ENCODE measurements around the gene UBE2V1.
A peak's percentile ranks its signal among the peaks of the same experiment; 100 is the strongest.

Gene UBE2V1

GRCh38 chr20:50037123-50037522, 75.8 kb downstream of the UBE2V1 start:
- H3K9me3 ChIP-seq (ENCODE audit: control insufficient read depth, low read length): no peaks in the 10 kb centered on the region
- H3K4ac ChIP-seq (ENCODE audit: low read depth in 1 of 2, low read length in 2 of 2): no peak overlapping the region
- H4K91ac ChIP-seq (ENCODE audit: low read length): peak overlapping the region; percentile 4
- peak overlapping the region; percentile 20 for H2BK15ac ChIP-seq (ENCODE audit: low read depth, poor library complexity, severe bottlenecking)
- no peak overlapping the region for H3K4me3 ChIP-seq (ENCODE audit: insufficient read depth in 1 of 2, low read depth in 1 of 2, low read length in 2 of 2)
- peaks cover 8 to 17% of the 10 kb centered on the region in 2 experiments for H3K27me3 ChIP-seq (ENCODE audit: control insufficient read depth in 1 of 2, insufficient read depth in 1 of 2, low read length in 2 of 2)
- H3K4me2 ChIP-seq (ENCODE audit: low read length, poor library complexity, severe bottlenecking): no peak overlapping the region
- no peak overlapping the region for H3K23ac ChIP-seq (ENCODE audit: low read length in 2 of 2)
- H4K8ac ChIP-seq (ENCODE audit: low read length): no peak overlapping the region
- H2AFZ ChIP-seq (ENCODE audit: low read depth, low read length): no peak overlapping the region
- H3K9ac ChIP-seq (ENCODE audit: low read length): no peak overlapping the region
- H2AK5ac ChIP-seq (ENCODE audit: low read length, severe bottlenecking): no peak overlapping the region
- H3K4me1 ChIP-seq (ENCODE audit: control insufficient read depth, insufficient read depth, low read depth, low read length): peaks cover 13% of the 10 kb centered on the region
- DNase-seq: no peak
- H3K79me1 ChIP-seq (replicated peaks; ENCODE audit: low read length, poor library complexity, severe bottlenecking): no peaks in the 10 kb centered on the region
- no peak overlapping the region for H3K27ac ChIP-seq (ENCODE audit: low read length, poor library complexity, severe bottlenecking)
- 88% methylated on average over 3 of the region's 3 CpGs for WGBS
- H3K36me3 ChIP-seq (ENCODE audit: control insufficient read depth in 1 of 2, insufficient read depth in 2 of 2, low read depth in 1 of 2, low read length in 2 of 2): no peaks in the 10 kb centered on the region
- peak overlapping the region in 1 of 2 experiments; percentile 9 for H2BK12ac ChIP-seq (ENCODE audit: low read length in 2 of 2)
- H3K14ac ChIP-seq (ENCODE audit: low read length in 2 of 2): peak overlapping the region in 1 of 2 experiments; percentile 58
- no peak overlapping the region for H3K18ac ChIP-seq (ENCODE audit: low read depth in 1 of 2, low read length in 2 of 2)
- H2BK5ac ChIP-seq (ENCODE audit: low read depth, low read length, poor library complexity, severe bottlenecking): no peak overlapping the region
- H2BK120ac ChIP-seq (ENCODE audit: low read depth, low read length): no peak overlapping the region

GRCh38 chr20:50036703-50037102, 76.2 kb downstream of the UBE2V1 start:
- H2AFZ ChIP-seq (ENCODE audit: low read depth, low read length): no peak overlapping the region
- H3K4me2 ChIP-seq (ENCODE audit: low read length, poor library complexity, severe bottlenecking): no peak overlapping the region
- H3K36me3 ChIP-seq (ENCODE audit: control insufficient read depth in 1 of 2, insufficient read depth in 2 of 2, low read depth in 1 of 2, low read length in 2 of 2): no peaks in the 10 kb centered on the region
- H2BK15ac ChIP-seq (ENCODE audit: low read depth, poor library complexity, severe bottlenecking): peak overlapping the region; percentile 20
- H2AK5ac ChIP-seq (ENCODE audit: low read length, severe bottlenecking): no peak overlapping the region
- H3K79me1 ChIP-seq (replicated peaks; ENCODE audit: low read length, poor library complexity, severe bottlenecking): no peaks in the 10 kb centered on the region
- 68% methylated on average over 3 of the region's 3 CpGs for WGBS
- no peak overlapping the region for H4K91ac ChIP-seq (ENCODE audit: low read length)
- no peak overlapping the region for H3K14ac ChIP-seq (ENCODE audit: low read length in 2 of 2)
- peaks cover 13% of the 10 kb centered on the region for H3K4me1 ChIP-seq (ENCODE audit: control insufficient read depth, insufficient read depth, low read depth, low read length)
- DNase-seq: no peak
- H2BK12ac ChIP-seq (ENCODE audit: low read length in 2 of 2): no peak overlapping the region
- H3K4ac ChIP-seq (ENCODE audit: low read depth in 1 of 2, low read length in 2 of 2): no peak overlapping the region
- no peak overlapping the region for H2BK120ac ChIP-seq (ENCODE audit: low read depth, low read length)
- peaks cover 8 to 17% of the 10 kb centered on the region in 2 experiments for H3K27me3 ChIP-seq (ENCODE audit: control insufficient read depth in 1 of 2, insufficient read depth in 1 of 2, low read length in 2 of 2)
- H4K8ac ChIP-seq (ENCODE audit: low read length): no peak overlapping the region
- H3K9me3 ChIP-seq (ENCODE audit: control insufficient read depth, low read length): no peaks in the 10 kb centered on the region
- H3K18ac ChIP-seq (ENCODE audit: low read depth in 1 of 2, low read length in 2 of 2): no peak overlapping the region
- no peak overlapping the region for H3K23ac ChIP-seq (ENCODE audit: low read length in 2 of 2)
- H3K9ac ChIP-seq (ENCODE audit: low read length): no peak overlapping the region
- H3K27ac ChIP-seq (ENCODE audit: low read length, poor library complexity, severe bottlenecking): no peak overlapping the region
- H3K4me3 ChIP-seq (ENCODE audit: insufficient read depth in 1 of 2, low read depth in 1 of 2, low read length in 2 of 2): no peak overlapping the region
- H2BK5ac ChIP-seq (ENCODE audit: low read depth, low read length, poor library complexity, severe bottlenecking): no peak overlapping the region

GRCh38 chr20:50034567-50035180, 78.3 kb downstream of the UBE2V1 start:
- H3K18ac ChIP-seq (ENCODE audit: low read depth in 1 of 2, low read length in 2 of 2): peak overlapping the region; percentile 83 to 85

GRCh38 chr20:50032955-50033666, 79.8 kb downstream of the UBE2V1 start:
- 95% methylated on average over 8 of the region's 9 CpGs for WGBS
- no peak overlapping the region for H3K23ac ChIP-seq (ENCODE audit: low read length in 2 of 2)
- peaks cover 33% of the 10 kb centered on the region for H3K4me1 ChIP-seq (ENCODE audit: control insufficient read depth, insufficient read depth, low read depth, low read length)
- peaks cover 7% of the 10 kb centered on the region for H3K9me3 ChIP-seq (ENCODE audit: control insufficient read depth, low read length)
- peak overlapping the region in 1 of 2 experiments; percentile 84 for H3K14ac ChIP-seq (ENCODE audit: low read length in 2 of 2)
- DNase-seq: no peak
- H4K8ac ChIP-seq (ENCODE audit: low read length): peak overlapping the region; percentile 82
- no peaks in the 10 kb centered on the region for H3K36me3 ChIP-seq (ENCODE audit: control insufficient read depth in 1 of 2, insufficient read depth in 2 of 2, low read depth in 1 of 2, low read length in 2 of 2)
- peak overlapping the region; percentile 52 to 75 for H3K4ac ChIP-seq (ENCODE audit: low read depth in 1 of 2, low read length in 2 of 2)
- H2BK5ac ChIP-seq (ENCODE audit: low read depth, low read length, poor library complexity, severe bottlenecking): no peak overlapping the region
- peak overlapping the region; percentile 77 to 88 for H3K18ac ChIP-seq (ENCODE audit: low read depth in 1 of 2, low read length in 2 of 2)
- H2AK5ac ChIP-seq (ENCODE audit: low read length, severe bottlenecking): peak overlapping the region; percentile 62
- peak overlapping the region; percentile 54 for H2BK120ac ChIP-seq (ENCODE audit: low read depth, low read length)
- no peak overlapping the region for H2BK15ac ChIP-seq (ENCODE audit: low read depth, poor library complexity, severe bottlenecking)
- no peak overlapping the region for H2AFZ ChIP-seq (ENCODE audit: low read depth, low read length)
- no peaks in the 10 kb centered on the region for H3K79me1 ChIP-seq (replicated peaks; ENCODE audit: low read length, poor library complexity, severe bottlenecking)
- H4K91ac ChIP-seq (ENCODE audit: low read length): peak overlapping the region; percentile 80
- H3K27ac ChIP-seq (ENCODE audit: low read length, poor library complexity, severe bottlenecking): no peak overlapping the region
- H2BK12ac ChIP-seq (ENCODE audit: low read length in 2 of 2): peak overlapping the region; percentile 85 to 94
- peak overlapping the region; percentile 59 for H3K9ac ChIP-seq (ENCODE audit: low read length)
- H3K4me2 ChIP-seq (ENCODE audit: low read length, poor library complexity, severe bottlenecking): no peak overlapping the region
- no peak overlapping the region for H3K4me3 ChIP-seq (ENCODE audit: insufficient read depth in 1 of 2, low read depth in 1 of 2, low read length in 2 of 2)
- peaks cover 8 to 12% of the 10 kb centered on the region in 2 experiments for H3K27me3 ChIP-seq (ENCODE audit: control insufficient read depth in 1 of 2, insufficient read depth in 1 of 2, low read length in 2 of 2)

More at GRCh38 chr20:50034567-50035180, 78.3 kb downstream of the UBE2V1 start:
- H3K23ac ChIP-seq (ENCODE audit: low read length in 2 of 2): no peak overlapping the region
- peak overlapping the region; percentile 88 to 95 for H2BK12ac ChIP-seq (ENCODE audit: low read length in 2 of 2)
- no peaks in the 10 kb centered on the region for H3K79me1 ChIP-seq (replicated peaks; ENCODE audit: low read length, poor library complexity, severe bottlenecking)
- peak overlapping the region in 1 of 2 experiments; percentile 62 for H3K14ac ChIP-seq (ENCODE audit: low read length in 2 of 2)
- H2AFZ ChIP-seq (ENCODE audit: low read depth, low read length): no peak overlapping the region
- DNase-seq: peak; percentile 51
- H2BK120ac ChIP-seq (ENCODE audit: low read depth, low read length): peak overlapping the region; percentile 93
- no peak overlapping the region for H3K4me2 ChIP-seq (ENCODE audit: low read length, poor library complexity, severe bottlenecking)
- peak overlapping the region; percentile 81 for H4K8ac ChIP-seq (ENCODE audit: low read length)
- H3K27ac ChIP-seq (ENCODE audit: low read length, poor library complexity, severe bottlenecking): peak overlapping the region; percentile 32
- no peak overlapping the region for H3K4me3 ChIP-seq (ENCODE audit: insufficient read depth in 1 of 2, low read depth in 1 of 2, low read length in 2 of 2)
- peak overlapping the region; percentile 68 for H3K9ac ChIP-seq (ENCODE audit: low read length)
- H3K4ac ChIP-seq (ENCODE audit: low read depth in 1 of 2, low read length in 2 of 2): peak overlapping the region; percentile 86 to 91
- no peak overlapping the region for H2BK5ac ChIP-seq (ENCODE audit: low read depth, low read length, poor library complexity, severe bottlenecking)
- peaks cover 1% of the 10 kb centered on the region for H3K9me3 ChIP-seq (ENCODE audit: control insufficient read depth, low read length)
- peak overlapping the region; percentile 94 for H2BK15ac ChIP-seq (ENCODE audit: low read depth, poor library complexity, severe bottlenecking)
- peaks cover 27% of the 10 kb centered on the region for H3K4me1 ChIP-seq (ENCODE audit: control insufficient read depth, insufficient read depth, low read depth, low read length)
- no peaks in the 10 kb centered on the region for H3K36me3 ChIP-seq (ENCODE audit: control insufficient read depth in 1 of 2, insufficient read depth in 2 of 2, low read depth in 1 of 2, low read length in 2 of 2)
- peak overlapping the region; percentile 82 for H2AK5ac ChIP-seq (ENCODE audit: low read length, severe bottlenecking)
- H4K91ac ChIP-seq (ENCODE audit: low read length): peak overlapping the region; percentile 89
- peaks cover 8 to 17% of the 10 kb centered on the region in 2 experiments for H3K27me3 ChIP-seq (ENCODE audit: control insufficient read depth in 1 of 2, insufficient read depth in 1 of 2, low read length in 2 of 2)
- WGBS: 89% methylated on average over 9 of the region's 9 CpGs
